PC-9 (cell line): Measurements from ENCODE around the gene SLC4A11. TPM values are rescaled to one million over a fixed set of nuclear protein-coding genes. Genes with fewer than 3 reads are reported as not detected.
A peak's percentile ranks its signal among the peaks of the same experiment; 100 is the strongest.

Experiments used
- BruUV-seq: library from RNA; stranded (reverse); fragments of 400-500 nt; replicated peaks from 2 replicates; lab custom pipeline; 2021; lab: Mats Ljungman, UMichigan
- CTCF ChIA-PET: fragments of 300-600 bp; sonication (Branson Sonifier 250); formaldehyde crosslinking; loops from one replicate; lab custom pipeline; 2022; ENCODE audit warnings: antibody characterized with exemption; lab: Charles Lee
- POLR2A ChIA-PET: fragments of 300-600 bp; sonication (Branson Sonifier 250); formaldehyde crosslinking; loops from one replicate; lab custom pipeline; 2022; ENCODE audit warnings: antibody characterized with exemption; ENCODE audit not compliant: unreplicated experiment; lab: Charles Lee
- DNase-seq, 2 experiments: peaks; one replicate each; pipeline versions ENCODE4 v3.0.0 to v3.0.0-alpha.2; 2015 to 2022; ENCODE audit warnings: mixed read lengths in 1 of 2
- H2AFZ ChIP-seq: fragments of 200-600 bp; sonication (generic); 2 replicates; pipeline ENCODE4 v1.8.1; 2017; ENCODE audit warnings: antibody characterized with exemption
- H3F3A ChIP-seq: fragments of 200-600 bp; sonication (generic); 2 replicates; pipeline ENCODE4 v1.8.1; 2017; ENCODE audit warnings: antibody characterized with exemption, mild to moderate bottlenecking, low read depth; ENCODE audit not compliant: insufficient read depth
- H3K27ac ChIP-seq: fragments of 200-600 bp; sonication (generic); 2 replicates; pipeline ENCODE4 v1.6.1; 2016; ENCODE audit warnings: mixed run types
- H3K27me3 ChIP-seq: fragments of 200-600 bp; sonication (generic); 2 replicates; pipeline ENCODE4 v1.6.1; 2016; ENCODE audit warnings: low read depth, mixed run types; ENCODE audit not compliant: insufficient read depth
- H3K36me3 ChIP-seq: fragments of 200-600 bp; sonication (generic); 2 replicates; pipeline ENCODE4 v1.6.1; 2016; ENCODE audit warnings: low read depth, mixed run types
- H3K4me1 ChIP-seq: fragments of 200-600 bp; sonication (generic); replicated peaks from 2 replicates; pipeline ENCODE4 v1.6.1; 2016; ENCODE audit warnings: mixed run types; ENCODE audit not compliant: insufficient read depth
- H3K4me2 ChIP-seq: fragments of 200-600 bp; sonication (generic); 2 replicates; pipeline ENCODE4 v1.6.1; 2017; ENCODE audit warnings: mixed run types
- H3K4me3 ChIP-seq: fragments of 200-600 bp; sonication (generic); 2 replicates; pipeline ENCODE4 v1.6.1; 2016; ENCODE audit warnings: mixed run types
- H3K79me2 ChIP-seq: fragments of 200-600 bp; sonication (generic); 2 replicates; pipeline ENCODE4 v1.6.1; 2017; ENCODE audit warnings: low read depth, mixed run types
- H3K9me2 ChIP-seq: fragments of 200-600 bp; sonication (generic); 2 replicates; pipeline ENCODE4 v1.8.1; 2017; ENCODE audit warnings: mild to moderate bottlenecking; ENCODE audit not compliant: insufficient read depth
- H3K9me3 ChIP-seq: fragments of 200-600 bp; sonication (generic); 2 replicates; pipeline ENCODE4 v1.8.1; 2016; ENCODE audit warnings: low read depth; ENCODE audit not compliant: insufficient read depth
- H4K20me1 ChIP-seq: fragments of 200-600 bp; sonication (generic); 2 replicates; pipeline ENCODE4 v1.8.1; 2017; ENCODE audit not compliant: insufficient read depth
- CTCF ChIP-seq: fragments of 200-600 bp; sonication (generic); conservative IDR thresholded peaks from 2 replicates; pipeline ENCODE4 v1.6.1; 2017; ENCODE audit warnings: mixed run types, antibody characterized with exemption, mild to moderate bottlenecking, moderate library complexity
- EZH2 ChIP-seq: fragments of 200-600 bp; sonication (generic); IDR thresholded peaks from 2 replicates; pipeline ENCODE4 v1.8.0; 2017; ENCODE audit warnings: antibody characterized with exemption, low read depth
- intact Hi-C: fragments of 100-400 bp; cut with micrococcal nuclease; formaldehyde crosslinking; loops from one replicate; pipeline ENCODE4 v1.10.0; 2022; ENCODE audit not compliant: unreplicated experiment
- total RNA-seq: library from RNA; stranded (reverse); gene quantifications from 2 replicates; pipeline ENCODE4 v1.2.3, GENCODE V29; 2021

The SLC4A11 gene
- total RNA-seq, 1 experiment from 2014 or later: 46.1 TPM

DNA sequence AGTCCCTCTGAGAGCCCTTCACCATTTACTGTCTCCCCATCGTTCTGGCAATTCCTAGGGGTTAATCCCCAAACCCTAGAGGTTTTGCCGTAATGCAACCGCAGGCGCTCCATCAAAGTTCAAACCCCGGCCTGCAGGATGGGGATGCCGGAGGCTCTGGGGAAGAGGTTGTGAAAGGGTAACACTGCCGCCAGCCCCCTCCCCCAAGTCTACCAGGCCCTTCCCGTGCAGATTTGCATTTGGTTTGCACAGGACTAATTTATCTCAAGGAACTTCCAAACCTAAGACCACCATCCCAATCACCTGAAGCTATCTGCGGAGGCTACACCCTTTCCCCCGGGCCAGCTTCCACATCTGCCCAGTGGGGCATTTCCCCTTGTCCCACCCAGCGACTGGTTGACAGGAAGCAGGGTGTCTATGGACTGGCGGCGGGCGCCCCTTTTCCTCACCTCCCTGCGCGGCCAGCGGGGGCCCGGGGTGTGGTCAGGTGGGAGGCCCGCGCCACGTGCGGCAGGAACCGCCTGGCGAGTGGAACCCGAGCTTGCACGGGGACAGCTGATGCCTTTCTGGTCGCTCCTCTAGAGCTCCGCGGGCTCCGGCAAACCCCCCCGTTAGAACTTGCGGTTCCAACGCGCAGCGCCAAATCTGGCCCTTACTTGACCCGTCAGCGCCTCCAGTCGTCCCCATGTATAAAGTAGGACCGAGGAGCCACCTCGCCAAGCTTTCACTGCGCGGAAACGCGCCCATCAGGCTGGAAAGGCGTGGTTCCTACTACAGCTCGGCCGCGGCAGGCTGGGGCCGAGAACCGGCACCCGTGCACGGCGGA is 9.4 kb upstream of the SLC4A11 start:
- Histone ChIP-seq H3K27me3 (no peaks in the 10 kb centered on the region), H3K9me2 (no peaks in the 10 kb centered on the region), H3K27ac (no peak overlapping the region), H3K4me3 (no peak overlapping the region), H3K9me3 (no peaks in the 10 kb centered on the region), H3K4me1 (no peaks in the 10 kb centered on the region), H3F3A (no peaks in the 10 kb centered on the region), H3K4me2 (no peak overlapping the region), H4K20me1 (no peaks in the 10 kb centered on the region), H3K79me2 (no peaks in the 10 kb centered on the region), H2AFZ (no peak overlapping the region), H3K36me3 (no peaks in the 10 kb centered on the region)
- no peak for TF ChIP-seq EZH2
- no peak for TF ChIP-seq CTCF
- BruUV-seq: no TSS peak
- ChIA-PET POLR2A (interaction anchor here (0.7 kb wide), 1 partner anchor 21 kb away, joined by 3 read pairs; no protein-coding TSS in a partner anchor), CTCF (interaction anchor here (1.9 kb wide), 1 partner anchor 30 kb away, joined by 8 read pairs; no protein-coding TSS in a partner anchor)
- peak in 1 of 2 experiments; percentile 31 for DNase-seq
- intact Hi-C loops: no loop called here

GRCh38 chr20:3247638-3248037 is 8.6 kb upstream of the SLC4A11 start:
- POLR2A ChIA-PET: no interaction called here
- H3F3A ChIP-seq: no peaks in the 10 kb centered on the region
- no peaks in the 10 kb centered on the region for H3K27me3 ChIP-seq
- H3K4me1 ChIP-seq: no peaks in the 10 kb centered on the region
- no peak overlapping the region for H3K4me2 ChIP-seq
- H4K20me1 ChIP-seq: no peaks in the 10 kb centered on the region
- no TSS peak for BruUV-seq
- no peak overlapping the region for H3K27ac ChIP-seq
- CTCF ChIA-PET: no interaction called here
- no peak for DNase-seq
- H3K4me3 ChIP-seq: no peak overlapping the region
- no peak overlapping the region for H2AFZ ChIP-seq
- TF ChIP-seq EZH2 (no peak), CTCF (no peak)
- H3K36me3 ChIP-seq: no peaks in the 10 kb centered on the region
- intact Hi-C loops: no loop called here
- H3K9me3 ChIP-seq: no peaks in the 10 kb centered on the region
- H3K79me2 ChIP-seq: no peaks in the 10 kb centered on the region
- no peaks in the 10 kb centered on the region for H3K9me2 ChIP-seq

GRCh38 chr20:3246682-3247081 is 7.7 kb upstream of the SLC4A11 start:
- intact Hi-C loops: no loop called here
- no peaks in the 10 kb centered on the region for H3K79me2 ChIP-seq
- H3K4me1 ChIP-seq: peaks cover 8% of the 10 kb centered on the region; the same call in 1 of the 2 replicates
- ChIA-PET POLR2A (no interaction called here), CTCF (interaction anchor here (0.6 kb wide), 1 partner anchor 432 kb away, joined by 17 read pairs; no protein-coding TSS in a partner anchor)
- no peak for DNase-seq
- no peaks in the 10 kb centered on the region for H3K9me3 ChIP-seq
- H3F3A ChIP-seq: no peaks in the 10 kb centered on the region
- H3K27me3 ChIP-seq: no peaks in the 10 kb centered on the region
- TF ChIP-seq CTCF (no peak), EZH2 (no peak)
- H3K4me3 ChIP-seq: no peak overlapping the region
- no TSS peak for BruUV-seq
- no peaks in the 10 kb centered on the region for H3K36me3 ChIP-seq
- no peak overlapping the region for H3K4me2 ChIP-seq
- H4K20me1 ChIP-seq: no peaks in the 10 kb centered on the region
- no peak overlapping the region for H3K27ac ChIP-seq
- H2AFZ ChIP-seq: no peak overlapping the region
- H3K9me2 ChIP-seq: no peaks in the 10 kb centered on the region
